GM12872 (cell line): ENCODE data around the gene VAMP5.

Experiments
- CTCF ChIP-seq: IDR thresholded peaks from 3 replicates; pipeline ENCODE4 v1.5.1; 2011; ENCODE audit warnings: low read depth, mild to moderate bottlenecking, low read length, moderate library complexity; ENCODE audit not compliant: insufficient read depth

VAMP5 gene

GRCh38 chr2:85591563-85591962 lies 7.3 kb downstream of the VAMP5 start:
- TF ChIP-seq CTCF = no peak

GRCh38 chr2:85593023-85593422 lies 8.8 kb downstream of the VAMP5 start:
- no peak for TF ChIP-seq CTCF

- TF ChIP-seq CTCF = no peak
These were observed 10.6 kb downstream of the VAMP5 start for GRCh38 chr2:85594715-85595300.

- no peak for TF ChIP-seq CTCF
These were observed 11.2 kb downstream of the VAMP5 start, which contains the start of gene RNF181 for GRCh38 chr2:85595301-85596025. RNF181 (plus strand) TSS chr2:85595745; CDS start chr2:85595764, 19 bp downstream.

GRCh38 chr2:85596026-85596333 lies 11.7 kb downstream of the VAMP5 start:
- no peak for TF ChIP-seq CTCF

- TF ChIP-seq CTCF = no peak
These were observed 12.4 kb downstream of the VAMP5 start for GRCh38 chr2:85596486-85597143.

- TF ChIP-seq CTCF = no peak
These were observed 13.0 kb downstream of the VAMP5 start for GRCh38 chr2:85597241-85597640.
